ENCODE results near the gene SERPINA5.

- TF ChIP-seq POLR2A (IDR thresholded peaks at IDR 0.05) = no peak
- TF ChIP-seq, protein P1, sequence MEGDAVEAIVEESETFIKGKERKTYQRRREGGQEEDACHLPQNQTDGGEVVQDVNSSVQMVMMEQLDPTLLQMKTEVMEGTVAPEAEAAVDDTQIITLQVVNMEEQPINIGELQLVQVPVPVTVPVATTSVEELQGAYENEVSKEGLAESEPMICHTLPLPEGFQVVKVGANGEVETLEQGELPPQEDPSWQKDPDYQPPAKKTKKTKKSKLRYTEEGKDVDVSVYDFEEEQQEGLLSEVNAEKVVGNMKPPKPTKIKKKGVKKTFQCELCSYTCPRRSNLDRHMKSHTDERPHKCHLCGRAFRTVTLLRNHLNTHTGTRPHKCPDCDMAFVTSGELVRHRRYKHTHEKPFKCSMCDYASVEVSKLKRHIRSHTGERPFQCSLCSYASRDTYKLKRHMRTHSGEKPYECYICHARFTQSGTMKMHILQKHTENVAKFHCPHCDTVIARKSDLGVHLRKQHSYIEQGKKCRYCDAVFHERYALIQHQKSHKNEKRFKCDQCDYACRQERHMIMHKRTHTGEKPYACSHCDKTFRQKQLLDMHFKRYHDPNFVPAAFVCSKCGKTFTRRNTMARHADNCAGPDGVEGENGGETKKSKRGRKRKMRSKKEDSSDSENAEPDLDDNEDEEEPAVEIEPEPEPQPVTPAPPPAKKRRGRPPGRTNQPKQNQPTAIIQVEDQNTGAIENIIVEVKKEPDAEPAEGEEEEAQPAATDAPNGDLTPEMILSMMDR (IDR thresholded peaks at IDR 0.05) = no peak
- TF ChIP-seq POLR2AphosphoS5 (IDR thresholded peaks at IDR 0.05) = no peak
- TF ChIP-seq EP300 (IDR thresholded peaks at IDR 0.05) = no peak
These were observed 12.7 kb downstream of the SERPINA5 start for GRCh38 chr14:94593749-94594431.

Data from gastroesophageal sphincter (tissue), 3 donors.